Breast epithelium (tissue), 4 donors: ENCODE measurements around the gene CACNB3. TPM values are rescaled to one million over a fixed set of nuclear protein-coding genes. Genes with fewer than 3 reads are reported as not detected.
A peak's percentile ranks its signal among the peaks of the same experiment; 100 is the strongest.

ENCODE experiments used
- DNase-seq, 2 donors: peaks; one replicate each; pipeline ENCODE4 v3.0.0-alpha.2; 2019; ENCODE audit warnings: low spot score in 2 of 2
- H3K27ac ChIP-seq, 2 donors: fragments of 200-600 bp; sonication (generic) in 1 of 2; one replicate each; pipeline ENCODE4 v1.5.1; 2016 to 2019; ENCODE audit warnings: mild to moderate bottlenecking in 1 of 2
- H3K27me3 ChIP-seq, 2 donors: fragments of 200-600 bp; sonication (generic) in 1 of 2; one replicate each; pipeline versions ENCODE4 v1.5.1 to v1.6.0; 2017 to 2019; ENCODE audit warnings: control low read depth in 1 of 2, mild to moderate bottlenecking in 1 of 2
- H3K36me3 ChIP-seq: fragments of 200-600 bp; one replicate; pipeline ENCODE4 v1.5.1; 2019
- H3K4me1 ChIP-seq, 2 donors: fragments of 200-600 bp; sonication (generic); one replicate each; pipeline ENCODE4 v1.5.1; 2016 to 2019; ENCODE audit warnings: control low read depth in 1 of 2
- H3K4me3 ChIP-seq, 3 donors: fragments of 200-600 bp; sonication (generic); 1 replicate in 2 of 3; 2 replicates in 1 of 3; pipeline ENCODE4 v1.5.1; 2016 to 2019; ENCODE audit warnings: mild to moderate bottlenecking in 3 of 3, moderate library complexity in 2 of 3
- H3K9me3 ChIP-seq, 2 donors: fragments of 200-600 bp; sonication (generic) in 1 of 2; one replicate each; pipeline ENCODE4 v1.5.1; 2016 to 2019; ENCODE audit warnings: control low read depth in 1 of 2
- POLR2A ChIP-seq: fragments of 450-650 bp; IDR thresholded peaks from one replicate; pipeline ENCODE4 v1.6.1; 2016; ENCODE audit warnings: antibody characterized with exemption, mild to moderate bottlenecking, moderate library complexity
- POLR2AphosphoS5 ChIP-seq, 3 donors: sonication (generic); formaldehyde crosslinking; IDR thresholded peaks; one replicate each; pipeline ENCODE4 v1.6.1; 2017; ENCODE audit warnings: antibody characterized with exemption in 3 of 3
- intact Hi-C: fragments of 100-400 bp; cut with DNase I; formaldehyde crosslinking; loops from one replicate; pipeline ENCODE4 v1.15.1; 2023; ENCODE audit warnings: low total_unique reads
- total RNA-seq, 3 donors: library from RNA; depleted of rRNA; stranded (reverse); fragments of >200 nt; gene quantifications; one replicate each; pipeline ENCODE4 v1.1.0, GENCODE V29; 2016
- TF ChIP-seq, protein P1 (sequence below), 3 donors: fragments of 450-650 bp; IDR thresholded peaks; one replicate each; pipeline ENCODE4 v1.5.1; 2016 to 2017; ENCODE audit warnings: antibody characterized with exemption in 3 of 3, mild to moderate bottlenecking in 3 of 3, moderate library complexity in 3 of 3

The CACNB3 gene
- total RNA-seq, 3 donors from 2014 or later: 4.0 to 17.0 (median 10.8) TPM

- TF ChIP-seq POLR2A (no peak), POLR2AphosphoS5 (IDR thresholded peaks at IDR 0.05) (peak in 1 of 3 donors; percentile 10)
- TF ChIP-seq, protein P1, sequence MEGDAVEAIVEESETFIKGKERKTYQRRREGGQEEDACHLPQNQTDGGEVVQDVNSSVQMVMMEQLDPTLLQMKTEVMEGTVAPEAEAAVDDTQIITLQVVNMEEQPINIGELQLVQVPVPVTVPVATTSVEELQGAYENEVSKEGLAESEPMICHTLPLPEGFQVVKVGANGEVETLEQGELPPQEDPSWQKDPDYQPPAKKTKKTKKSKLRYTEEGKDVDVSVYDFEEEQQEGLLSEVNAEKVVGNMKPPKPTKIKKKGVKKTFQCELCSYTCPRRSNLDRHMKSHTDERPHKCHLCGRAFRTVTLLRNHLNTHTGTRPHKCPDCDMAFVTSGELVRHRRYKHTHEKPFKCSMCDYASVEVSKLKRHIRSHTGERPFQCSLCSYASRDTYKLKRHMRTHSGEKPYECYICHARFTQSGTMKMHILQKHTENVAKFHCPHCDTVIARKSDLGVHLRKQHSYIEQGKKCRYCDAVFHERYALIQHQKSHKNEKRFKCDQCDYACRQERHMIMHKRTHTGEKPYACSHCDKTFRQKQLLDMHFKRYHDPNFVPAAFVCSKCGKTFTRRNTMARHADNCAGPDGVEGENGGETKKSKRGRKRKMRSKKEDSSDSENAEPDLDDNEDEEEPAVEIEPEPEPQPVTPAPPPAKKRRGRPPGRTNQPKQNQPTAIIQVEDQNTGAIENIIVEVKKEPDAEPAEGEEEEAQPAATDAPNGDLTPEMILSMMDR (IDR thresholded peaks at IDR 0.05): peak; percentile 84 to 97 (median 95)
- Histone ChIP-seq H3K4me1 (peaks cover 8% of the 10 kb centered on the region in 2 donors), H3K27ac (peak overlapping the region; percentile 77 to 95), H3K9me3 (no peaks in the 10 kb centered on the region), H3K4me3 (peak overlapping the region; percentile 77 to 98 (median 85)), H3K27me3 (no peaks in the 10 kb centered on the region), H3K36me3 (no peaks in the 10 kb centered on the region)
- intact Hi-C loops: no loop called here
- peak; percentile 70 to 79 for DNase-seq
Observed at GRCh38 chr12:48814262-48815125, 3.8 kb upstream of the CACNB3 start.

GRCh38 chr12:48815126-48816110 lies 2.9 kb upstream of the CACNB3 start:
- Histone ChIP-seq H3K4me1 (peaks cover 8% of the 10 kb centered on the region in 2 donors), H3K9me3 (no peaks in the 10 kb centered on the region), H3K4me3 (peak overlapping the region; percentile 77 to 98 (median 85)), H3K27ac (peak overlapping the region; percentile 77 to 95), H3K36me3 (no peaks in the 10 kb centered on the region), H3K27me3 (no peaks in the 10 kb centered on the region)
- TF ChIP-seq, protein P1 (IDR thresholded peaks at IDR 0.05): no peak
- TF ChIP-seq POLR2A (peak; percentile 43), POLR2AphosphoS5 (IDR thresholded peaks at IDR 0.05) (peak in 1 of 3 donors; percentile 51)
- intact Hi-C loops: no loop called here
- peak; percentile 74 to 80 for DNase-seq

- DNase-seq: no peak
- Histone ChIP-seq H3K4me3 (peak overlapping the region in 2 of 3 donors; percentile 77 to 98), H3K4me1 (peaks cover 6 to 8% of the 10 kb centered on the region in 2 donors), H3K27ac (peak overlapping the region in 1 of 2 donors; percentile 95), H3K36me3 (no peaks in the 10 kb centered on the region), H3K9me3 (no peaks in the 10 kb centered on the region), H3K27me3 (no peaks in the 10 kb centered on the region)
- TF ChIP-seq POLR2AphosphoS5 (IDR thresholded peaks at IDR 0.05) (no peak), POLR2A (no peak)
- TF ChIP-seq, protein P1 (IDR thresholded peaks at IDR 0.05): no peak
- intact Hi-C loops: no loop called here
Observed at GRCh38 chr12:48816143-48816854, 2.0 kb upstream of the CACNB3 start.

GRCh38 chr12:48818831-48819590 lies 715 bp downstream of the CACNB3 start:
- H3K36me3 ChIP-seq: no peaks in the 10 kb centered on the region
- intact Hi-C loops: no loop called here
- H3K27ac ChIP-seq: peak overlapping the region; percentile 66 to 87
- TF ChIP-seq POLR2A (no peak), POLR2AphosphoS5 (IDR thresholded peaks at IDR 0.05) (no peak)
- TF ChIP-seq, protein P1 (IDR thresholded peaks at IDR 0.05): no peak
- H3K4me1 ChIP-seq: peaks cover 4 to 8% of the 10 kb centered on the region in 2 donors
- H3K27me3 ChIP-seq: no peaks in the 10 kb centered on the region
- H3K4me3 ChIP-seq: peak overlapping the region; percentile 54 to 87 (median 70)
- no peak for DNase-seq
- H3K9me3 ChIP-seq: no peaks in the 10 kb centered on the region
